Fibroblast of lung (primary cell): ENCODE data around the gene TBX10.

ENCODE experiments used
- EZH2 ChIP-seq: IDR thresholded peaks from 2 replicates; pipeline ENCODE4 v1.5.1; 2012; ENCODE audit warnings: low read length, control low read depth, mild to moderate bottlenecking; ENCODE audit errors: missing control alignments
- TF ChIP-seq, protein P1 (sequence below), 2 donors: IDR thresholded peaks in 1 of 2; conservative IDR thresholded peaks in 1 of 2; 1 replicate in 1 of 2; 2 replicates in 1 of 2; pipeline ENCODE4 v1.5.1; 2011 to 2012; ENCODE audit warnings: low read length in 2 of 2, control low read depth in 1 of 2, inconsistent platforms in 1 of 2, low read depth in 1 of 2, mild to moderate bottlenecking in 1 of 2

DNA sequence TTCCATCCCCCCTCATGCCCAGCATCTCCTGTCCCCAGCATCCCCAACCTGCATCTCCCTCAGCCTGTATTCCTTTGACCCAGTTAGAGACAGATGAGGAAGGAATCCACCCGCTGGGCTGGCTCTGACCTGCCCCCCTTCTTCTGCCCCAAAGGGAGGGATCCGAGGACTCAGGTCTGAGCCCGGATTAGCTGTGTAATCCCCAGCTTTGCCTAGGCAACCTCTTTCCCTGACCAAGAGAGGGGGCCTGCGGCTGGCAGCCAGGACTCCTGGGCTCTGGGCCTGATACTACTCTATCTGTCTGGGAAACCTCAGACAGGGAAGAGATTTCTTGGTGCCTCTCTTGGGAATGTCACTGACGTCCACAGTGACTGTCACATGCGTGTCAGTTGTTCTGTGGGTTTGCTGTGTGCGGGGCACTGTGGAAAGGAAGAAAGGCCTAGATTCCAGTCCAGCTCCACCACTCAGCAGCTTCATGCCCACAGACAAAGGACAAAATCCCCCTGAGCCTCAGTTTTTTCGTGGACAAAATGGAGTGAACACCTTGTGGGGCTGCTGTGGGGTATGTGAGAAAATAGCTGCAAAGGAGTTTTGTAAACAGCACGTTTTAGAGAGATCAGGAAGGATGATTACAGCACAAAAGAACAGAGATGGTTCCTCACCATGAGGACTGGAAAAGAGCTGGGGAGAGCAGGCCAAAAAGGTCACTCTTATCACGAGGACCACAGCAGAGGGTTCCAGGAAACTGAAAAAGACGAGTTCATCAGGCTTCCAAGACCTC, 34.1 kb downstream of the TBX10 start:
- TF ChIP-seq, protein P1, sequence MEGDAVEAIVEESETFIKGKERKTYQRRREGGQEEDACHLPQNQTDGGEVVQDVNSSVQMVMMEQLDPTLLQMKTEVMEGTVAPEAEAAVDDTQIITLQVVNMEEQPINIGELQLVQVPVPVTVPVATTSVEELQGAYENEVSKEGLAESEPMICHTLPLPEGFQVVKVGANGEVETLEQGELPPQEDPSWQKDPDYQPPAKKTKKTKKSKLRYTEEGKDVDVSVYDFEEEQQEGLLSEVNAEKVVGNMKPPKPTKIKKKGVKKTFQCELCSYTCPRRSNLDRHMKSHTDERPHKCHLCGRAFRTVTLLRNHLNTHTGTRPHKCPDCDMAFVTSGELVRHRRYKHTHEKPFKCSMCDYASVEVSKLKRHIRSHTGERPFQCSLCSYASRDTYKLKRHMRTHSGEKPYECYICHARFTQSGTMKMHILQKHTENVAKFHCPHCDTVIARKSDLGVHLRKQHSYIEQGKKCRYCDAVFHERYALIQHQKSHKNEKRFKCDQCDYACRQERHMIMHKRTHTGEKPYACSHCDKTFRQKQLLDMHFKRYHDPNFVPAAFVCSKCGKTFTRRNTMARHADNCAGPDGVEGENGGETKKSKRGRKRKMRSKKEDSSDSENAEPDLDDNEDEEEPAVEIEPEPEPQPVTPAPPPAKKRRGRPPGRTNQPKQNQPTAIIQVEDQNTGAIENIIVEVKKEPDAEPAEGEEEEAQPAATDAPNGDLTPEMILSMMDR (conservative IDR thresholded peaks at IDR 0.05 in 1 of 2, IDR thresholded peaks at IDR 0.05 in 1 of 2; ENCODE audit: low read depth in 1 of 2, low read length in 2 of 2), result no peak
- TF ChIP-seq EZH2, result no peak
